ENCODE results near the gene ZBTB38. TPM values are rescaled to one million over a fixed set of nuclear protein-coding genes. Genes with fewer than 3 reads are reported as not detected.

Gene ZBTB38
- total RNA-seq, 2 experiments from 2014 or later = 8.4 to 12.4 TPM

- DNase-seq (ENCODE audit: low spot score) = no peak
- Histone ChIP-seq H3K4me1 (ENCODE audit: insufficient read depth, low read length, poor library complexity, severe bottlenecking) (no peaks in the 10 kb centered on the region), H3K4me3 (ENCODE audit: low read depth, low read length, poor library complexity, severe bottlenecking) (no peak overlapping the region), H3K79me2 (ENCODE audit: insufficient read depth, low read depth, low read length) (no peaks in the 10 kb centered on the region), H2AFZ (ENCODE audit: low read length) (no peak overlapping the region), H3K27ac (ENCODE audit: low read depth, low read length, poor library complexity, severe bottlenecking) (no peak overlapping the region), H4K20me1 (ENCODE audit: insufficient read depth, low read length) (no peaks in the 10 kb centered on the region), H3K4me2 (ENCODE audit: low read length) (no peak overlapping the region), H3K9me3 (ENCODE audit: low read length) (no peaks in the 10 kb centered on the region), H3K36me3 (ENCODE audit: insufficient read depth, low read length) (no peaks in the 10 kb centered on the region), H3K9me2 (ENCODE audit: insufficient read depth, low read length) (no peaks in the 10 kb centered on the region)
- CTCF ChIA-PET (ENCODE audit: unreplicated experiment) = no interaction called here
- no TSS peak for BruUV-seq (replicated peaks)
- TF ChIP-seq CTCF (conservative IDR thresholded peaks at IDR 0.05; ENCODE audit: low read length) = no peak
- POLR2A ChIA-PET = interaction anchor here (0.7 to 1.5 kb wide), 2 partner anchors 12 to 36 kb away, joined by 3 to 5 read pairs; no protein-coding TSS in a partner anchor
- intact Hi-C loops (cut with micrococcal nuclease; ENCODE audit: unreplicated experiment) = no loop called here
These were observed 18.6 kb upstream of the ZBTB38 start for GRCh38 chr3:141349711-141350110.

GRCh38 chr3:141350666-141351065, 17.6 kb upstream of the ZBTB38 start:
- no peak overlapping the region for H2AFZ ChIP-seq (ENCODE audit: low read length)
- TF ChIP-seq CTCF (conservative IDR thresholded peaks at IDR 0.05; ENCODE audit: low read length) (no peak), EZH2phosphoT487 (IDR thresholded peaks at IDR 0.05; ENCODE audit: borderline replicate concordance, low read depth, low read length) (no peak)

GRCh38 chr3:141352262-141352984, 15.9 kb upstream of the ZBTB38 start:
- Histone ChIP-seq H3K4me3 (ENCODE audit: low read depth, low read length, poor library complexity, severe bottlenecking) (no peak overlapping the region), H3K9me2 (ENCODE audit: insufficient read depth, low read length) (no peaks in the 10 kb centered on the region), H3K79me2 (ENCODE audit: insufficient read depth, low read depth, low read length) (no peaks in the 10 kb centered on the region), H3K36me3 (ENCODE audit: insufficient read depth, low read length) (no peaks in the 10 kb centered on the region), H3K4me1 (ENCODE audit: insufficient read depth, low read length, poor library complexity, severe bottlenecking) (no peaks in the 10 kb centered on the region), H3K9me3 (ENCODE audit: low read length) (no peaks in the 10 kb centered on the region), H2AFZ (ENCODE audit: low read length) (no peak overlapping the region), H3K4me2 (ENCODE audit: low read length) (no peak overlapping the region), H4K20me1 (ENCODE audit: insufficient read depth, low read length) (no peaks in the 10 kb centered on the region), H3K27ac (ENCODE audit: low read depth, low read length, poor library complexity, severe bottlenecking) (no peak overlapping the region)
- CTCF ChIA-PET (ENCODE audit: unreplicated experiment) = no interaction called here
- no peak for TF ChIP-seq CTCF (conservative IDR thresholded peaks at IDR 0.05; ENCODE audit: low read length)
- TF ChIP-seq EZH2phosphoT487 (IDR thresholded peaks at IDR 0.05; ENCODE audit: borderline replicate concordance, low read depth, low read length) = no peak
- POLR2A ChIA-PET = interaction anchor here (0.6 to 1.2 kb wide), 2 partner anchors 65 to 69 kb away, joined by 3 to 4 read pairs; no protein-coding TSS in a partner anchor
- DNase-seq (ENCODE audit: low spot score) = no peak
- intact Hi-C loops (cut with micrococcal nuclease; ENCODE audit: unreplicated experiment) = no loop called here
- no TSS peak for BruUV-seq (replicated peaks)

More at GRCh38 chr3:141350666-141351065, 17.6 kb upstream of the ZBTB38 start:
- H3K36me3 ChIP-seq (ENCODE audit: insufficient read depth, low read length) = no peaks in the 10 kb centered on the region
- intact Hi-C loops (cut with micrococcal nuclease; ENCODE audit: unreplicated experiment) = no loop called here
- no peaks in the 10 kb centered on the region for H3K9me2 ChIP-seq (ENCODE audit: insufficient read depth, low read length)
- no peak overlapping the region for H3K27ac ChIP-seq (ENCODE audit: low read depth, low read length, poor library complexity, severe bottlenecking)
- no peak overlapping the region for H3K4me3 ChIP-seq (ENCODE audit: low read depth, low read length, poor library complexity, severe bottlenecking)
- H3K9me3 ChIP-seq (ENCODE audit: low read length) = no peaks in the 10 kb centered on the region
- H3K4me1 ChIP-seq (ENCODE audit: insufficient read depth, low read length, poor library complexity, severe bottlenecking) = no peaks in the 10 kb centered on the region
- CTCF ChIA-PET (ENCODE audit: unreplicated experiment) = no interaction called here
- POLR2A ChIA-PET = no interaction called here
- H3K4me2 ChIP-seq (ENCODE audit: low read length) = no peak overlapping the region
- H3K79me2 ChIP-seq (ENCODE audit: insufficient read depth, low read depth, low read length) = no peaks in the 10 kb centered on the region
- no TSS peak for BruUV-seq (replicated peaks)
- no peak for DNase-seq (ENCODE audit: low spot score)
- no peaks in the 10 kb centered on the region for H4K20me1 ChIP-seq (ENCODE audit: insufficient read depth, low read length)

Measured in OCI-LY7 (cell line).